WTC11 (cell line): ENCODE results near the gene NR1H2. TPM values are rescaled to one million over a fixed set of nuclear protein-coding genes. Genes with fewer than 3 reads are reported as not detected.

Experiments
- ATAC-seq: fragments of 200-7000 bp; cut with Tn5 transposase; 2 replicates; pipeline ENCODE4 v1.10.0; 2021; ENCODE audit warnings: mild to moderate bottlenecking, moderate library complexity
- CTCF ChIA-PET: fragments of 300-600 bp; sonication (Branson Sonifier 250); formaldehyde crosslinking; loops from one replicate; lab custom pipeline; 2021; ENCODE audit warnings: antibody characterized with exemption; lab: Charles Lee
- POLR2A ChIA-PET: fragments of 350-600 bp; sonication (Branson Sonifier 250); formaldehyde crosslinking; loops from one replicate; lab custom pipeline; 2021; ENCODE audit warnings: antibody characterized with exemption; lab: Charles Lee
- DNase-seq: peaks from one replicate; pipeline ENCODE4 v3.0.0; 2021; ENCODE audit warnings: low spot score
- H3K27ac Mint-ChIP-seq: 2 replicates; pipeline ENCODE4 v1.8.0; 2021; ENCODE audit warnings: mixed read lengths
- H3K27me3 Mint-ChIP-seq: 2 replicates; pipeline ENCODE4 v1.8.0; 2021; ENCODE audit warnings: low read depth, mild to moderate bottlenecking, moderate library complexity, mixed read lengths
- H3K36me3 Mint-ChIP-seq: 2 replicates; pipeline ENCODE4 v1.8.0; 2021; ENCODE audit warnings: mixed read lengths
- H3K4me1 Mint-ChIP-seq: 2 replicates; pipeline ENCODE4 v1.8.0; 2022; ENCODE audit warnings: mixed read lengths
- H3K4me3 Mint-ChIP-seq: 2 replicates; pipeline ENCODE4 v1.8.0; 2021; ENCODE audit warnings: mild to moderate bottlenecking, moderate library complexity, mixed read lengths
- H3K9me3 Mint-ChIP-seq: 2 replicates; pipeline ENCODE4 v1.8.0; 2021; ENCODE audit warnings: mixed read lengths
- KAT7 ChIP-seq: sonication (generic); formaldehyde crosslinking; IDR thresholded peaks from 2 replicates; pipeline ENCODE4 v1.8.1; 2023; ENCODE audit warnings: missing genetic modification reagents, mild to moderate bottlenecking, borderline replicate concordance
- NFYB ChIP-seq: sonication (generic); formaldehyde crosslinking; conservative IDR thresholded peaks from 2 replicates; pipeline ENCODE4 v1.8.0; 2022; ENCODE audit warnings: low read depth, missing genetic modification reagents
- RELA ChIP-seq: sonication (generic); formaldehyde crosslinking; IDR thresholded peaks from 2 replicates; pipeline ENCODE4 v1.8.1; 2022; ENCODE audit warnings: missing genetic modification reagents, mild to moderate bottlenecking, borderline replicate concordance
- SOX15 ChIP-seq: fragments of 250-450 bp; sonication (Bioruptor Pico); IDR thresholded peaks from 2 replicates; pipeline ENCODE4 v1.9.0; 2021; ENCODE audit warnings: mild to moderate bottlenecking
- TEAD1 ChIP-seq: sonication (generic); formaldehyde crosslinking; IDR thresholded peaks from 2 replicates; pipeline ENCODE4 v1.8.0; 2022; ENCODE audit warnings: mild to moderate bottlenecking, missing genetic modification reagents
- ZBTB21 ChIP-seq: sonication (generic); formaldehyde crosslinking; IDR thresholded peaks from 2 replicates; pipeline ENCODE4 v1.8.1; 2023; ENCODE audit warnings: mild to moderate bottlenecking, missing genetic modification reagents, borderline replicate concordance
- ZNF232 ChIP-seq: sonication (generic); formaldehyde crosslinking; IDR thresholded peaks from 2 replicates; pipeline ENCODE4 v1.8.0; 2022; ENCODE audit warnings: mild to moderate bottlenecking, missing genetic modification reagents
- total RNA-seq: library from RNA; stranded (reverse); gene quantifications from 3 replicates; pipeline ENCODE4 v1.2.3, GENCODE V29; 2021
- TF ChIP-seq, protein P1 (sequence below): fragments of 250-450 bp; sonication (Bioruptor Pico); IDR thresholded peaks from 2 replicates; pipeline ENCODE4 v1.9.0; 2021; ENCODE audit warnings: mild to moderate bottlenecking, borderline replicate concordance
- TF ChIP-seq, protein P2 (sequence below): fragments of 250-450 bp; sonication (Bioruptor Pico); IDR thresholded peaks from 2 replicates; pipeline ENCODE4 v1.9.0; 2021; ENCODE audit warnings: moderate library complexity, mild to moderate bottlenecking, inconsistent platforms, borderline replicate concordance
- TF ChIP-seq, protein P3 (sequence below): sonication (generic); formaldehyde crosslinking; IDR thresholded peaks from 2 replicates; pipeline ENCODE4 v1.8.1; 2022; ENCODE audit warnings: mild to moderate bottlenecking, moderate library complexity, missing genetic modification reagents
- TF ChIP-seq, protein P4 (sequence below): fragments of 250-450 bp; sonication (Bioruptor Pico); IDR thresholded peaks from 2 replicates; pipeline ENCODE4 v2.1.2; 2022; ENCODE audit warnings: mild to moderate bottlenecking, moderate library complexity
- TF ChIP-seq, protein P5 (sequence below): sonication (generic); formaldehyde crosslinking; IDR thresholded peaks from 2 replicates; pipeline ENCODE4 v1.8.1; 2022; ENCODE audit warnings: missing genetic modification reagents, borderline replicate concordance
- TF ChIP-seq, protein P6 (sequence below): sonication (generic); formaldehyde crosslinking; IDR thresholded peaks from 2 replicates; pipeline ENCODE4 v1.8.0; 2023; ENCODE audit warnings: missing genetic modification reagents, mild to moderate bottlenecking, borderline replicate concordance

The NR1H2 gene
- total RNA-seq, 1 experiment from 2014 or later: 45.8 TPM

DNA sequence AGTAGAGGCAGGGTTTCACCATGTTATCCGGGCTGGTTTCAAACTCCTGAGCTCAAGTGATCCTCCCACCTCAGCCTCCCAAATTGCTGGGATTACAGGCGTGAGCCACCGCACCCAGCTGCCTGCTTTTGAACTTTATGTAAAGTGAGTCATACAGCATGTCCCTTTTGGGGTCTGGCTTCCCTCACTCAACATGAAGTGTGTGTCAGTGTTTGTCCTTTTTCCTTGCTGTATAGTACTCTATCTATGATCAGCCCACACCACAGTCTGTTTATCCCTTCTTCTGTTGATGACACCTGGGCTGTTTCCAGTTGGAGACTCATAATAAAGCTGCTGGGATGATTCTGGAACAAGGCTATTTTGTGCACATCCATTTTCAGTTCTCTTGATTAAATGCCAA, 44.6 kb downstream of the NR1H2 start:
- Mint-ChIP-seq H3K4me3 (no peak overlapping the region; the same call in 1 of the 2 replicates), H3K27me3 (no peaks in the 10 kb centered on the region), H3K27ac (no peak overlapping the region), H3K36me3 (peaks cover 4% of the 10 kb centered on the region; the same call in 1 of the 2 replicates), H3K9me3 (no peaks in the 10 kb centered on the region), H3K4me1 (peaks cover 18% of the 10 kb centered on the region)
- ChIA-PET CTCF (interaction anchor here (0.9 kb wide), 1 partner anchor 45 kb away, joined by 3 read pairs; no protein-coding TSS in a partner anchor), POLR2A (no interaction called here)
- ATAC-seq (no peak), DNase-seq (no peak)
- TF ChIP-seq, protein P1, sequence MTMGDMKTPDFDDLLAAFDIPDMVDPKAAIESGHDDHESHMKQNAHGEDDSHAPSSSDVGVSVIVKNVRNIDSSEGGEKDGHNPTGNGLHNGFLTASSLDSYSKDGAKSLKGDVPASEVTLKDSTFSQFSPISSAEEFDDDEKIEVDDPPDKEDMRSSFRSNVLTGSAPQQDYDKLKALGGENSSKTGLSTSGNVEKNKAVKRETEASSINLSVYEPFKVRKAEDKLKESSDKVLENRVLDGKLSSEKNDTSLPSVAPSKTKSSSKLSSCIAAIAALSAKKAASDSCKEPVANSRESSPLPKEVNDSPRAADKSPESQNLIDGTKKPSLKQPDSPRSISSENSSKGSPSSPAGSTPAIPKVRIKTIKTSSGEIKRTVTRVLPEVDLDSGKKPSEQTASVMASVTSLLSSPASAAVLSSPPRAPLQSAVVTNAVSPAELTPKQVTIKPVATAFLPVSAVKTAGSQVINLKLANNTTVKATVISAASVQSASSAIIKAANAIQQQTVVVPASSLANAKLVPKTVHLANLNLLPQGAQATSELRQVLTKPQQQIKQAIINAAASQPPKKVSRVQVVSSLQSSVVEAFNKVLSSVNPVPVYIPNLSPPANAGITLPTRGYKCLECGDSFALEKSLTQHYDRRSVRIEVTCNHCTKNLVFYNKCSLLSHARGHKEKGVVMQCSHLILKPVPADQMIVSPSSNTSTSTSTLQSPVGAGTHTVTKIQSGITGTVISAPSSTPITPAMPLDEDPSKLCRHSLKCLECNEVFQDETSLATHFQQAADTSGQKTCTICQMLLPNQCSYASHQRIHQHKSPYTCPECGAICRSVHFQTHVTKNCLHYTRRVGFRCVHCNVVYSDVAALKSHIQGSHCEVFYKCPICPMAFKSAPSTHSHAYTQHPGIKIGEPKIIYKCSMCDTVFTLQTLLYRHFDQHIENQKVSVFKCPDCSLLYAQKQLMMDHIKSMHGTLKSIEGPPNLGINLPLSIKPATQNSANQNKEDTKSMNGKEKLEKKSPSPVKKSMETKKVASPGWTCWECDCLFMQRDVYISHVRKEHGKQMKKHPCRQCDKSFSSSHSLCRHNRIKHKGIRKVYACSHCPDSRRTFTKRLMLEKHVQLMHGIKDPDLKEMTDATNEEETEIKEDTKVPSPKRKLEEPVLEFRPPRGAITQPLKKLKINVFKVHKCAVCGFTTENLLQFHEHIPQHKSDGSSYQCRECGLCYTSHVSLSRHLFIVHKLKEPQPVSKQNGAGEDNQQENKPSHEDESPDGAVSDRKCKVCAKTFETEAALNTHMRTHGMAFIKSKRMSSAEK: no peak
- no peak for TF ChIP-seq SOX15 (CRISPR knock-in tag)
- TF ChIP-seq RELA (CRISPR knock-in tag): no peak
- no peak for TF ChIP-seq TEAD1 (CRISPR knock-in tag)
- TF ChIP-seq, protein P2, sequence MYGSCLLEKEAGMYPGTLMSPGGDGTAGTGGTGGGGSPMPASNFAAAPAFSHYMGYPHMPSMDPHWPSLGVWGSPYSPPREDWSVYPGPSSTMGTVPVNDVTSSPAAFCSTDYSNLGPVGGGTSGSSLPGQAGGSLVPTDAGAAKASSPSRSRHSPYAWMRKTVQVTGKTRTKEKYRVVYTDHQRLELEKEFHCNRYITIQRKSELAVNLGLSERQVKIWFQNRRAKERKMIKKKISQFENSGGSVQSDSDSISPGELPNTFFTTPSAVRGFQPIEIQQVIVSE (CRISPR knock-in tag): no peak
- TF ChIP-seq, protein P3, sequence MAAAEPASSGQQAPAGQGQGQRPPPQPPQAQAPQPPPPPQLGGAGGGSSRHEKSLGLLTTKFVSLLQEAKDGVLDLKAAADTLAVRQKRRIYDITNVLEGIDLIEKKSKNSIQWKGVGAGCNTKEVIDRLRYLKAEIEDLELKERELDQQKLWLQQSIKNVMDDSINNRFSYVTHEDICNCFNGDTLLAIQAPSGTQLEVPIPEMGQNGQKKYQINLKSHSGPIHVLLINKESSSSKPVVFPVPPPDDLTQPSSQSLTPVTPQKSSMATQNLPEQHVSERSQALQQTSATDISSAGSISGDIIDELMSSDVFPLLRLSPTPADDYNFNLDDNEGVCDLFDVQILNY (CRISPR knock-in tag): no peak
- TF ChIP-seq, protein P4, sequence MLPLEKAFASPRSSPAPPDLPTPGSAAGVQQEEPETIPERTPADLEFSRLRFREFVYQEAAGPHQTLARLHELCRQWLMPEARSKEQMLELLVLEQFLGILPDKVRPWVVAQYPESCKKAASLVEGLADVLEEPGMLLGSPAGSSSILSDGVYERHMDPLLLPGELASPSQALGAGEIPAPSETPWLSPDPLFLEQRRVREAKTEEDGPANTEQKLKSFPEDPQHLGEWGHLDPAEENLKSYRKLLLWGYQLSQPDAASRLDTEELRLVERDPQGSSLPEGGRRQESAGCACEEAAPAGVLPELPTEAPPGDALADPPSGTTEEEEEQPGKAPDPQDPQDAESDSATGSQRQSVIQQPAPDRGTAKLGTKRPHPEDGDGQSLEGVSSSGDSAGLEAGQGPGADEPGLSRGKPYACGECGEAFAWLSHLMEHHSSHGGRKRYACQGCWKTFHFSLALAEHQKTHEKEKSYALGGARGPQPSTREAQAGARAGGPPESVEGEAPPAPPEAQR: no peak
- TF ChIP-seq, protein P5, sequence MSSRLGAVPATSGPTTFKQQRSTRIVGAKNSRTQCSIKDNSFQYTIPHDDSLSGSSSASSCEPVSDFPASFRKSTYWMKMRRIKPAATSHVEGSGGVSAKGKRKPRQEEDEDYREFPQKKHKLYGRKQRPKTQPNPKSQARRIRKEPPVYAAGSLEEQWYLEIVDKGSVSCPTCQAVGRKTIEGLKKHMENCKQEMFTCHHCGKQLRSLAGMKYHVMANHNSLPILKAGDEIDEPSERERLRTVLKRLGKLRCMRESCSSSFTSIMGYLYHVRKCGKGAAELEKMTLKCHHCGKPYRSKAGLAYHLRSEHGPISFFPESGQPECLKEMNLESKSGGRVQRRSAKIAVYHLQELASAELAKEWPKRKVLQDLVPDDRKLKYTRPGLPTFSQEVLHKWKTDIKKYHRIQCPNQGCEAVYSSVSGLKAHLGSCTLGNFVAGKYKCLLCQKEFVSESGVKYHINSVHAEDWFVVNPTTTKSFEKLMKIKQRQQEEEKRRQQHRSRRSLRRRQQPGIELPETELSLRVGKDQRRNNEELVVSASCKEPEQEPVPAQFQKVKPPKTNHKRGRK: no peak
- TF ChIP-seq KAT7 (CRISPR knock-in tag): no peak
- TF ChIP-seq, protein P6, sequence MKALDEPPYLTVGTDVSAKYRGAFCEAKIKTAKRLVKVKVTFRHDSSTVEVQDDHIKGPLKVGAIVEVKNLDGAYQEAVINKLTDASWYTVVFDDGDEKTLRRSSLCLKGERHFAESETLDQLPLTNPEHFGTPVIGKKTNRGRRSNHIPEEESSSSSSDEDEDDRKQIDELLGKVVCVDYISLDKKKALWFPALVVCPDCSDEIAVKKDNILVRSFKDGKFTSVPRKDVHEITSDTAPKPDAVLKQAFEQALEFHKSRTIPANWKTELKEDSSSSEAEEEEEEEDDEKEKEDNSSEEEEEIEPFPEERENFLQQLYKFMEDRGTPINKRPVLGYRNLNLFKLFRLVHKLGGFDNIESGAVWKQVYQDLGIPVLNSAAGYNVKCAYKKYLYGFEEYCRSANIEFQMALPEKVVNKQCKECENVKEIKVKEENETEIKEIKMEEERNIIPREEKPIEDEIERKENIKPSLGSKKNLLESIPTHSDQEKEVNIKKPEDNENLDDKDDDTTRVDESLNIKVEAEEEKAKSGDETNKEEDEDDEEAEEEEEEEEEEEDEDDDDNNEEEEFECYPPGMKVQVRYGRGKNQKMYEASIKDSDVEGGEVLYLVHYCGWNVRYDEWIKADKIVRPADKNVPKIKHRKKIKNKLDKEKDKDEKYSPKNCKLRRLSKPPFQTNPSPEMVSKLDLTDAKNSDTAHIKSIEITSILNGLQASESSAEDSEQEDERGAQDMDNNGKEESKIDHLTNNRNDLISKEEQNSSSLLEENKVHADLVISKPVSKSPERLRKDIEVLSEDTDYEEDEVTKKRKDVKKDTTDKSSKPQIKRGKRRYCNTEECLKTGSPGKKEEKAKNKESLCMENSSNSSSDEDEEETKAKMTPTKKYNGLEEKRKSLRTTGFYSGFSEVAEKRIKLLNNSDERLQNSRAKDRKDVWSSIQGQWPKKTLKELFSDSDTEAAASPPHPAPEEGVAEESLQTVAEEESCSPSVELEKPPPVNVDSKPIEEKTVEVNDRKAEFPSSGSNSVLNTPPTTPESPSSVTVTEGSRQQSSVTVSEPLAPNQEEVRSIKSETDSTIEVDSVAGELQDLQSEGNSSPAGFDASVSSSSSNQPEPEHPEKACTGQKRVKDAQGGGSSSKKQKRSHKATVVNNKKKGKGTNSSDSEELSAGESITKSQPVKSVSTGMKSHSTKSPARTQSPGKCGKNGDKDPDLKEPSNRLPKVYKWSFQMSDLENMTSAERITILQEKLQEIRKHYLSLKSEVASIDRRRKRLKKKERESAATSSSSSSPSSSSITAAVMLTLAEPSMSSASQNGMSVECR: no peak
- TF ChIP-seq NFYB (CRISPR knock-in tag): no peak
- TF ChIP-seq ZBTB21 (CRISPR knock-in tag): no peak
- TF ChIP-seq ZNF232 (CRISPR knock-in tag): no peak
